ENCODE measurements around the gene DHTKD1.
"Not testable (repeated sequence)": the region's sequence is repeated elsewhere in the genome, so short reads cannot be mapped to it uniquely, and the experiment has no call there.

The DHTKD1 gene

GRCh38 chr10:12165999-12166775, 97.4 kb downstream of the DHTKD1 start:
- no peak for DNase-seq (ENCODE audit: low read depth)
- TF ChIP-seq, protein P1, sequence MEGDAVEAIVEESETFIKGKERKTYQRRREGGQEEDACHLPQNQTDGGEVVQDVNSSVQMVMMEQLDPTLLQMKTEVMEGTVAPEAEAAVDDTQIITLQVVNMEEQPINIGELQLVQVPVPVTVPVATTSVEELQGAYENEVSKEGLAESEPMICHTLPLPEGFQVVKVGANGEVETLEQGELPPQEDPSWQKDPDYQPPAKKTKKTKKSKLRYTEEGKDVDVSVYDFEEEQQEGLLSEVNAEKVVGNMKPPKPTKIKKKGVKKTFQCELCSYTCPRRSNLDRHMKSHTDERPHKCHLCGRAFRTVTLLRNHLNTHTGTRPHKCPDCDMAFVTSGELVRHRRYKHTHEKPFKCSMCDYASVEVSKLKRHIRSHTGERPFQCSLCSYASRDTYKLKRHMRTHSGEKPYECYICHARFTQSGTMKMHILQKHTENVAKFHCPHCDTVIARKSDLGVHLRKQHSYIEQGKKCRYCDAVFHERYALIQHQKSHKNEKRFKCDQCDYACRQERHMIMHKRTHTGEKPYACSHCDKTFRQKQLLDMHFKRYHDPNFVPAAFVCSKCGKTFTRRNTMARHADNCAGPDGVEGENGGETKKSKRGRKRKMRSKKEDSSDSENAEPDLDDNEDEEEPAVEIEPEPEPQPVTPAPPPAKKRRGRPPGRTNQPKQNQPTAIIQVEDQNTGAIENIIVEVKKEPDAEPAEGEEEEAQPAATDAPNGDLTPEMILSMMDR (conservative IDR thresholded peaks at IDR 0.05; ENCODE audit: control insufficient read depth, insufficient read depth, low read depth, low read length) = no peak
- no peak overlapping the region for H3K4me3 ChIP-seq (ENCODE audit: control insufficient read depth, low read depth, low read length)

GRCh38 chr10:12171512-12171911, 102.8 kb downstream of the DHTKD1 start:
- DNase-seq (ENCODE audit: low read depth); H3K4me3 ChIP-seq (ENCODE audit: control insufficient read depth, low read depth, low read length): not testable (repeated sequence)

All from fibroblast of mammary gland (primary cell).